A673 (cell line): Measurements from ENCODE around the gene DYNC1LI1. TPM values are rescaled to one million over a fixed set of nuclear protein-coding genes. Genes with fewer than 3 reads are reported as not detected.

Source experiments
- BruUV-seq: library from RNA; stranded (reverse); fragments of 400-500 nt; replicated peaks from 2 replicates; lab custom pipeline; 2021; lab: Mats Ljungman, UMichigan
- CTCF ChIA-PET: fragments of 300-600 bp; sonication (Branson Sonifier 250); formaldehyde crosslinking; loops from one replicate; lab custom pipeline; 2022; ENCODE audit warnings: antibody characterized with exemption; lab: Charles Lee
- POLR2A ChIA-PET: fragments of 300-600 bp; sonication (Branson Sonifier 250); formaldehyde crosslinking; loops from one replicate; lab custom pipeline; 2022; ENCODE audit warnings: antibody characterized with exemption; ENCODE audit not compliant: low non-redundant PET; lab: Charles Lee
- DNase-seq: peaks from one replicate; pipeline ENCODE4 v3.0.0-alpha.2; 2015; ENCODE audit warnings: low spot score
- H3K27ac ChIP-seq: fragments of 200-600 bp; sonication (generic); 2 replicates; pipeline ENCODE4 v1.5.1; 2016; ENCODE audit warnings: mixed run types, low read depth, mild to moderate bottlenecking, mixed read lengths, antibody characterized with exemption, low read length; ENCODE audit not compliant: poor library complexity, severe bottlenecking
- H3K27me3 ChIP-seq: fragments of 200-600 bp; sonication (generic); replicated peaks from 2 replicates; pipeline ENCODE4 v1.6.1; 2017; ENCODE audit warnings: mixed run types, low read depth, mild to moderate bottlenecking, mixed read lengths, antibody characterized with exemption, low read length; ENCODE audit not compliant: insufficient read depth, poor library complexity
- H3K36me3 ChIP-seq: fragments of 200-600 bp; sonication (generic); 2 replicates; pipeline ENCODE4 v1.6.1; 2016; ENCODE audit warnings: mixed run types, mild to moderate bottlenecking, mixed read lengths, antibody characterized with exemption, low read length; ENCODE audit not compliant: insufficient read depth, poor library complexity, severe bottlenecking
- H3K4me1 ChIP-seq: fragments of 200-600 bp; sonication (generic); 2 replicates; pipeline ENCODE4 v1.6.1; 2017; ENCODE audit warnings: mixed run types, mild to moderate bottlenecking, mixed read lengths, antibody characterized with exemption, low read length; ENCODE audit not compliant: insufficient read depth, poor library complexity, severe bottlenecking
- H3K4me3 ChIP-seq: fragments of 200-600 bp; sonication (generic); 2 replicates; pipeline ENCODE4 v1.5.1; 2016; ENCODE audit warnings: low read depth, mixed run types, mild to moderate bottlenecking, mixed read lengths, low read length; ENCODE audit not compliant: poor library complexity, severe bottlenecking
- H3K9me3 ChIP-seq: fragments of 200-600 bp; sonication (generic); 2 replicates; pipeline ENCODE4 v1.6.1; 2016; ENCODE audit warnings: mixed run types, low read depth, mild to moderate bottlenecking, mixed read lengths, antibody characterized with exemption, low read length; ENCODE audit not compliant: poor library complexity, severe bottlenecking
- EZH2 ChIP-seq: fragments of 200-600 bp; sonication (generic); IDR thresholded peaks from 2 replicates; pipeline ENCODE4 v1.6.1; 2017; ENCODE audit warnings: borderline replicate concordance, low read depth, mild to moderate bottlenecking, mixed read lengths, antibody characterized with exemption, low read length; ENCODE audit not compliant: poor library complexity, severe bottlenecking
- intact Hi-C: fragments of 100-400 bp; cut with micrococcal nuclease; formaldehyde crosslinking; loops from one replicate; pipeline ENCODE4 v1.10.0; 2022; ENCODE audit not compliant: unreplicated experiment
- total RNA-seq: library from RNA; stranded (reverse); gene quantifications from 2 replicates; pipeline ENCODE4 v1.2.3, GENCODE V29; 2021
- TF ChIP-seq, protein P1 (sequence below): fragments of 300-800, 200-600 bp; sonication (generic); conservative IDR thresholded peaks from 2 replicates; pipeline ENCODE4 v1.5.1; 2017; ENCODE audit warnings: low read depth, mild to moderate bottlenecking, antibody characterized with exemption, low read length, moderate library complexity, mixed read lengths

DYNC1LI1 gene
- total RNA-seq, 1 experiment from 2014 or later = 73.1 TPM

DNA sequence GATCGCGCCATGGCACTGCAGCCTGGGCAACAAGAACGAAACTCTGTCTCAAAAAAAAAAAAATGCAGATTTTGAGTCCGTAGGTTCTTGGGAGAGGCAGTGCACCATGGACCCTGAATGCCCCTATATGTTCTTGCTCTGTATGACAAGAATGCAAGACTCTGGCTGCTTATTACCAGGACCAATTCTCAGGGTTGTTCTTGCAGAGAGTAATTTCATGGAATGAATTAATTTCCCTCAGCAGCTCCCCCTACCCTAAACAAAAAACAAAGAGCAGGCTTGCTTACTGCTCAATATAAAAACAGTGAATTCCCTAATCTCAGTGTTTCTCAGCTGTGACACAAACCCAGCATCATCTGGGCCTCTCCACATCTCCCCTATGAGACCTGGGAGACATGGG, 20.5 kb upstream of the DYNC1LI1 start:
- Histone ChIP-seq H3K4me3 (no peak overlapping the region), H3K4me1 (no peaks in the 10 kb centered on the region), H3K36me3 (no peaks in the 10 kb centered on the region), H3K9me3 (no peaks in the 10 kb centered on the region), H3K27ac (no peak overlapping the region), H3K27me3 (no peaks in the 10 kb centered on the region)
- ChIA-PET POLR2A (no interaction called here), CTCF (interaction anchor here (0.5 kb wide), 1 partner anchor 82 kb away, joined by 3 read pairs; no protein-coding TSS in a partner anchor)
- TF ChIP-seq, protein P1, sequence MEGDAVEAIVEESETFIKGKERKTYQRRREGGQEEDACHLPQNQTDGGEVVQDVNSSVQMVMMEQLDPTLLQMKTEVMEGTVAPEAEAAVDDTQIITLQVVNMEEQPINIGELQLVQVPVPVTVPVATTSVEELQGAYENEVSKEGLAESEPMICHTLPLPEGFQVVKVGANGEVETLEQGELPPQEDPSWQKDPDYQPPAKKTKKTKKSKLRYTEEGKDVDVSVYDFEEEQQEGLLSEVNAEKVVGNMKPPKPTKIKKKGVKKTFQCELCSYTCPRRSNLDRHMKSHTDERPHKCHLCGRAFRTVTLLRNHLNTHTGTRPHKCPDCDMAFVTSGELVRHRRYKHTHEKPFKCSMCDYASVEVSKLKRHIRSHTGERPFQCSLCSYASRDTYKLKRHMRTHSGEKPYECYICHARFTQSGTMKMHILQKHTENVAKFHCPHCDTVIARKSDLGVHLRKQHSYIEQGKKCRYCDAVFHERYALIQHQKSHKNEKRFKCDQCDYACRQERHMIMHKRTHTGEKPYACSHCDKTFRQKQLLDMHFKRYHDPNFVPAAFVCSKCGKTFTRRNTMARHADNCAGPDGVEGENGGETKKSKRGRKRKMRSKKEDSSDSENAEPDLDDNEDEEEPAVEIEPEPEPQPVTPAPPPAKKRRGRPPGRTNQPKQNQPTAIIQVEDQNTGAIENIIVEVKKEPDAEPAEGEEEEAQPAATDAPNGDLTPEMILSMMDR = no peak
- no peak for TF ChIP-seq EZH2
- no peak for DNase-seq
- no TSS peak for BruUV-seq
- intact Hi-C loops = no loop called here

DNA sequence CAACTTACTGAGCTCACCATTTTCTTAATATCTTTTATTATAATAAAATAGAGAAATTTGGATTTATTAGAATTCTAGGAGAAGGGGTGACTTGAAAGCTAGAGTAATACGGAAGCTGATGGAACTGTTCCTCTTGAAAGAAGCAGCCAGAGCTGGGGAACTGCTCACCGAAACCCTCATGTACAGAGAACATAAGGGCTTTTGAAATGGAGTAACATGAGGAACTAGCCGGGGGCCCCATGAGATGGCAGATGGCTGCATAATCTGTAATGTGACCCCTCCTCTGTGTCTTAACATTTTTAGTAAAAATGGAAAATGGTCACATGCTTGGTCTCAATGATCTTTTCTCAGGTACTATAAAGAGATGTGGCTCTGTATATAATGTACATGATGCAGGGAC, 15.7 kb upstream of the DYNC1LI1 start:
- Histone ChIP-seq H3K36me3 (no peaks in the 10 kb centered on the region), H3K9me3 (no peaks in the 10 kb centered on the region), H3K4me1 (no peaks in the 10 kb centered on the region), H3K4me3 (no peak overlapping the region), H3K27me3 (no peaks in the 10 kb centered on the region), H3K27ac (no peak overlapping the region)
- intact Hi-C loops = no loop called here
- no TSS peak for BruUV-seq
- CTCF ChIA-PET = no interaction called here
- POLR2A ChIA-PET = no interaction called here
- DNase-seq = no peak
- TF ChIP-seq, protein P1 = no peak
- no peak for TF ChIP-seq EZH2

DNA sequence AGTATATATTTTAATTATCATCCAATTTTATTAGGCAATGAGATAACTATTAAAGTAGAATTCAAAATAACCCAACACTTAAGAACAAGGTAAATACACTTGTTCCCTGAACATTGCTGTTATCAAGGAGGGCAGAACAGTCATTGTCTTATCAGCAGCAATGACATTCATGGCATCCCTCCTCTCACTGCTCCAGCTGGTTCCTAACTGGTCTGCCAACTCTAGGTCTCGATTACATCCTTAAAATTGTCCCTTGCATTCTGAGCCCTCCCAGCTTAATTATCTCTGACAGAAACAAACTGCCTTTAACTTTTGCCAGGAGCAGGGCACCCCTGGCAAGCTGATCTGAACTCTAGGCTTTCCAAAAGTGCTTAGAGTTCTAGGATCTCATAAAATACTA, 14.0 kb upstream of the DYNC1LI1 start:
- BruUV-seq = no TSS peak
- no peaks in the 10 kb centered on the region for H3K27me3 ChIP-seq
- CTCF ChIA-PET = no interaction called here
- H3K27ac ChIP-seq = no peak overlapping the region
- H3K4me1 ChIP-seq = no peaks in the 10 kb centered on the region
- intact Hi-C loops = no loop called here
- TF ChIP-seq, protein P1 = no peak
- TF ChIP-seq EZH2 = no peak
- no peak overlapping the region for H3K4me3 ChIP-seq
- POLR2A ChIA-PET = no interaction called here
- DNase-seq = no peak
- no peaks in the 10 kb centered on the region for H3K9me3 ChIP-seq
- H3K36me3 ChIP-seq = no peaks in the 10 kb centered on the region
